ENCODE results near the gene ORAI3.
"Not testable (repeated sequence)": the region's sequence is repeated elsewhere in the genome, so short reads cannot be mapped to it uniquely, and the experiment has no call there.

DNA sequence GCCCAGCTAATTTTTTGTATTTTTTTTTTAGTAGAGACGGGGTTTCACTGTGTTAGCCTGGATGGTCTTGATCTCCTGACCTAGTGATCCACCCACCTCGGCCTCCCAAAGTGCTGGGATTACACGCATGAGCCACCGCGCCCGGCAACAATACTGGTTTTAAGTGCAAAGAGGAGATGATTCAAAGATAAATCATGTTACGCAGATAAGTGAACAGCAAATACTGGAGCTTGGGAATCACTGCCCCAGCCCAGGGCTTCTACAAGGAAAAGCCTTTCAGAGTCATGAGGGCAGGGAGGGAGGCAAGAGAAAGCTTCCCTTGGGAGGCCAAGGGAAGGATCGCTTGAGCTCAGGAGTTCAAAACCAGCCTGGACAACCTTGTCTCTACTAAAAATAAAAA is 9.3 kb upstream of the ORAI3 start:
- TF ChIP-seq, protein P1, sequence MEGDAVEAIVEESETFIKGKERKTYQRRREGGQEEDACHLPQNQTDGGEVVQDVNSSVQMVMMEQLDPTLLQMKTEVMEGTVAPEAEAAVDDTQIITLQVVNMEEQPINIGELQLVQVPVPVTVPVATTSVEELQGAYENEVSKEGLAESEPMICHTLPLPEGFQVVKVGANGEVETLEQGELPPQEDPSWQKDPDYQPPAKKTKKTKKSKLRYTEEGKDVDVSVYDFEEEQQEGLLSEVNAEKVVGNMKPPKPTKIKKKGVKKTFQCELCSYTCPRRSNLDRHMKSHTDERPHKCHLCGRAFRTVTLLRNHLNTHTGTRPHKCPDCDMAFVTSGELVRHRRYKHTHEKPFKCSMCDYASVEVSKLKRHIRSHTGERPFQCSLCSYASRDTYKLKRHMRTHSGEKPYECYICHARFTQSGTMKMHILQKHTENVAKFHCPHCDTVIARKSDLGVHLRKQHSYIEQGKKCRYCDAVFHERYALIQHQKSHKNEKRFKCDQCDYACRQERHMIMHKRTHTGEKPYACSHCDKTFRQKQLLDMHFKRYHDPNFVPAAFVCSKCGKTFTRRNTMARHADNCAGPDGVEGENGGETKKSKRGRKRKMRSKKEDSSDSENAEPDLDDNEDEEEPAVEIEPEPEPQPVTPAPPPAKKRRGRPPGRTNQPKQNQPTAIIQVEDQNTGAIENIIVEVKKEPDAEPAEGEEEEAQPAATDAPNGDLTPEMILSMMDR (IDR thresholded peaks at IDR 0.05 in 2 of 3, conservative IDR thresholded peaks at IDR 0.05 in 1 of 3; ENCODE audit: borderline replicate concordance in 1 of 3, insufficient read depth in 1 of 3, low read depth in 2 of 3, low read length in 2 of 3), result not testable (repeated sequence)
- TF ChIP-seq RAD21 (IDR thresholded peaks at IDR 0.05; ENCODE audit: low read depth); SP1 (IDR thresholded peaks at IDR 0.05; ENCODE audit: low read depth); EZH2 (IDR thresholded peaks at IDR 0.05); POLR2AphosphoS5 (IDR thresholded peaks at IDR 0.05; ENCODE audit: low read depth, low read length); ZFX (IDR thresholded peaks at IDR 0.05); YY1 (IDR thresholded peaks at IDR 0.05; ENCODE audit: extremely low read depth, insufficient replicate concordance, low read depth, low read length); POLR2A (IDR thresholded peaks at IDR 0.05; ENCODE audit: borderline replicate concordance, extremely low read depth, insufficient read depth, insufficient read length); JUND (IDR thresholded peaks at IDR 0.05): not testable (repeated sequence)
- TF ChIP-seq, protein P2, sequence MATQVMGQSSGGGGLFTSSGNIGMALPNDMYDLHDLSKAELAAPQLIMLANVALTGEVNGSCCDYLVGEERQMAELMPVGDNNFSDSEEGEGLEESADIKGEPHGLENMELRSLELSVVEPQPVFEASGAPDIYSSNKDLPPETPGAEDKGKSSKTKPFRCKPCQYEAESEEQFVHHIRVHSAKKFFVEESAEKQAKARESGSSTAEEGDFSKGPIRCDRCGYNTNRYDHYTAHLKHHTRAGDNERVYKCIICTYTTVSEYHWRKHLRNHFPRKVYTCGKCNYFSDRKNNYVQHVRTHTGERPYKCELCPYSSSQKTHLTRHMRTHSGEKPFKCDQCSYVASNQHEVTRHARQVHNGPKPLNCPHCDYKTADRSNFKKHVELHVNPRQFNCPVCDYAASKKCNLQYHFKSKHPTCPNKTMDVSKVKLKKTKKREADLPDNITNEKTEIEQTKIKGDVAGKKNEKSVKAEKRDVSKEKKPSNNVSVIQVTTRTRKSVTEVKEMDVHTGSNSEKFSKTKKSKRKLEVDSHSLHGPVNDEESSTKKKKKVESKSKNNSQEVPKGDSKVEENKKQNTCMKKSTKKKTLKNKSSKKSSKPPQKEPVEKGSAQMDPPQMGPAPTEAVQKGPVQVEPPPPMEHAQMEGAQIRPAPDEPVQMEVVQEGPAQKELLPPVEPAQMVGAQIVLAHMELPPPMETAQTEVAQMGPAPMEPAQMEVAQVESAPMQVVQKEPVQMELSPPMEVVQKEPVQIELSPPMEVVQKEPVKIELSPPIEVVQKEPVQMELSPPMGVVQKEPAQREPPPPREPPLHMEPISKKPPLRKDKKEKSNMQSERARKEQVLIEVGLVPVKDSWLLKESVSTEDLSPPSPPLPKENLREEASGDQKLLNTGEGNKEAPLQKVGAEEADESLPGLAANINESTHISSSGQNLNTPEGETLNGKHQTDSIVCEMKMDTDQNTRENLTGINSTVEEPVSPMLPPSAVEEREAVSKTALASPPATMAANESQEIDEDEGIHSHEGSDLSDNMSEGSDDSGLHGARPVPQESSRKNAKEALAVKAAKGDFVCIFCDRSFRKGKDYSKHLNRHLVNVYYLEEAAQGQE (IDR thresholded peaks at IDR 0.05; ENCODE audit: low read depth), result not testable (repeated sequence)
- TF ChIP-seq, protein P3, sequence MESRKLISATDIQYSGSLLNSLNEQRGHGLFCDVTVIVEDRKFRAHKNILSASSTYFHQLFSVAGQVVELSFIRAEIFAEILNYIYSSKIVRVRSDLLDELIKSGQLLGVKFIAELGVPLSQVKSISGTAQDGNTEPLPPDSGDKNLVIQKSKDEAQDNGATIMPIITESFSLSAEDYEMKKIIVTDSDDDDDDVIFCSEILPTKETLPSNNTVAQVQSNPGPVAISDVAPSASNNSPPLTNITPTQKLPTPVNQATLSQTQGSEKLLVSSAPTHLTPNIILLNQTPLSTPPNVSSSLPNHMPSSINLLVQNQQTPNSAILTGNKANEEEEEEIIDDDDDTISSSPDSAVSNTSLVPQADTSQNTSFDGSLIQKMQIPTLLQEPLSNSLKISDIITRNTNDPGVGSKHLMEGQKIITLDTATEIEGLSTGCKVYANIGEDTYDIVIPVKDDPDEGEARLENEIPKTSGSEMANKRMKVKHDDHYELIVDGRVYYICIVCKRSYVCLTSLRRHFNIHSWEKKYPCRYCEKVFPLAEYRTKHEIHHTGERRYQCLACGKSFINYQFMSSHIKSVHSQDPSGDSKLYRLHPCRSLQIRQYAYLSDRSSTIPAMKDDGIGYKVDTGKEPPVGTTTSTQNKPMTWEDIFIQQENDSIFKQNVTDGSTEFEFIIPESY (IDR thresholded peaks at IDR 0.05; ENCODE audit: extremely low read depth, insufficient replicate concordance, low read length), result not testable (repeated sequence)
- TF ChIP-seq, protein P4, sequence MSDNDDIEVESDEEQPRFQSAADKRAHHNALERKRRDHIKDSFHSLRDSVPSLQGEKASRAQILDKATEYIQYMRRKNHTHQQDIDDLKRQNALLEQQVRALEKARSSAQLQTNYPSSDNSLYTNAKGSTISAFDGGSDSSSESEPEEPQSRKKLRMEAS (IDR thresholded peaks at IDR 0.05), result not testable (repeated sequence)
